GM18498 (cell line): ENCODE results near the gene PLPPR1.

Source experiments
- ATAC-seq: cut with Tn5 transposase; IDR thresholded peaks from one replicate; pipeline ENCODE4 v1.9.1; 2021; ENCODE audit warnings: mild to moderate bottlenecking, moderate library complexity; ENCODE audit not compliant: unreplicated experiment

The PLPPR1 gene

DNA sequence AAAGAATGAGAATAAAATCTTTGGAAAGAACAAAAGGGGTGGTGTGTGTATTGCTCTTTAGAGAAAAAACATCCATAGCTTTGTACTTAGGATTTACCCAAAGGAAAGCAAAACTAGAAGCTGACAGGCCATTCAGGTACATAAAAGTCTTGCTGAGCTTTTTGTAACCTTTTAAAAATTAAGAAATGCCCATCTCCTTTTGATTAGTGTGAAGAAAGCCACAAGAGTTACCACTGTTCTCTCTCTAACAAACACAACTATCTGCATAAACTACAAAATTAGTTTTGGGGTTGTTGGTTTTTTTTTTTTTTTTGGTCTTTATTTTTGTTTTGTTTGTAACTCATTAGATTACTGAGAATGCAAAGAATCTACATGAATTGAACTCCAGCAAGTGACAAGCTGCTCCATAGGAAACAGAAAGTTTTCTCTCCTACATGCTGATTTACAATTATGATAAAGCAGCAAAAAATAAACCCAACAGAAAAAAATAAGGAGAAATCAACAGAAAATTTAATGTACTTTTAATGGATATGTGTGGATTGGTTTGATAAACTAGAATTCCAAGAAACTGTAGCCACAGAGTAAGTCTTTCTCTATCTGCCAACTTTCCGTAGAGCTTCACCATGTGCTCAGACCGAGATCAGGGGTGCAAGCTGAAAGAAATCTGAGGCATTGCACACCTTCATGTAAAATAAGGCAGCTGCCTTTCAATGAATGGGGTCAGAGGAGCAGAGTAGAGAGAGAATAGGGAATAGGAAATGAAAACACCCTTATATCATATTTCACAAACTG is 344.0 kb downstream of the PLPPR1 start:
- ATAC-seq, result no peak
